Measurements from ENCODE around the gene PI4KA. TPM values are rescaled to one million over a fixed set of nuclear protein-coding genes. Genes with fewer than 3 reads are reported as not detected.

PI4KA gene
- total RNA-seq, 2 experiments from 2014 or later = 84.5 to 99.6 TPM

GRCh38 chr22:20785415-20785814, 73.2 kb downstream of the PI4KA start:
- CTCF ChIA-PET = interaction anchor here (0.7 to 4.6 kb wide), 9 partner anchors 8 to 1949 kb away, joined by 3 to 30 read pairs (median 6); partner anchors contain the start of gene SERPIND1
- Mint-ChIP-seq H3K4me1 (peaks cover 14% of the 10 kb centered on the region), H3K27ac (no peak overlapping the region), H3K9me3 (ENCODE audit: low read depth) (no peaks in the 10 kb centered on the region), H3K4me3 (no peak overlapping the region), H3K36me3 (peaks cover 1% of the 10 kb centered on the region), H3K27me3 (no peaks in the 10 kb centered on the region)
- ATAC-seq (no peak), DNase-seq (no peak)

- Mint-ChIP-seq H3K9me3 (ENCODE audit: low read depth) (no peaks in the 10 kb centered on the region), H3K27me3 (no peaks in the 10 kb centered on the region), H3K36me3 (peaks cover 1% of the 10 kb centered on the region), H3K4me1 (peaks cover 14% of the 10 kb centered on the region), H3K27ac (no peak overlapping the region), H3K4me3 (no peak overlapping the region)
- DNase-seq = peak; percentile 72
- CTCF ChIA-PET = interaction anchor here (0.6 to 4.6 kb wide), 26 partner anchors 8 to 366 kb away, joined by 3 to 30 read pairs (median 4); partner anchors contain the start of genes MED15 and SERPIND1
- ATAC-seq = peak; percentile 78
Observed at GRCh38 chr22:20783844-20784723, 74.5 kb downstream of the PI4KA start.

- H3K4me3 Mint-ChIP-seq = no peak overlapping the region
- CTCF ChIA-PET = interaction anchor here (0.7 to 4.6 kb wide), 12 partner anchors 10 to 365 kb away, joined by 3 to 30 read pairs (median 4); partner anchors contain the start of genes MED15 and SERPIND1
- no peak overlapping the region for H3K27ac Mint-ChIP-seq
- no peaks in the 10 kb centered on the region for H3K27me3 Mint-ChIP-seq
- H3K4me1 Mint-ChIP-seq = peaks cover 14% of the 10 kb centered on the region
- peaks cover 1% of the 10 kb centered on the region for H3K36me3 Mint-ChIP-seq
- ATAC-seq = no peak
- DNase-seq = no peak
- H3K9me3 Mint-ChIP-seq (ENCODE audit: low read depth) = no peaks in the 10 kb centered on the region
Observed at GRCh38 chr22:20783300-20783673, 75.3 kb downstream of the PI4KA start.

- H3K4me3 Mint-ChIP-seq = no peak overlapping the region
- no peaks in the 10 kb centered on the region for H3K36me3 Mint-ChIP-seq
- H3K9me3 Mint-ChIP-seq (ENCODE audit: low read depth) = no peaks in the 10 kb centered on the region
- DNase-seq = no peak
- CTCF ChIA-PET = interaction anchor here (0.7 to 4.6 kb wide), 10 partner anchors 11 to 365 kb away, joined by 3 to 30 read pairs (median 4); partner anchors contain the start of genes MED15 and SERPIND1
- no peaks in the 10 kb centered on the region for H3K27me3 Mint-ChIP-seq
- no peak overlapping the region for H3K27ac Mint-ChIP-seq
- ATAC-seq = no peak
- peaks cover 14% of the 10 kb centered on the region for H3K4me1 Mint-ChIP-seq
Observed at GRCh38 chr22:20782596-20783299, 75.9 kb downstream of the PI4KA start.

GRCh38 chr22:20782083-20782482, 76.5 kb downstream of the PI4KA start:
- no peaks in the 10 kb centered on the region for H3K27me3 Mint-ChIP-seq
- H3K4me3 Mint-ChIP-seq = no peak overlapping the region
- ATAC-seq = no peak
- CTCF ChIA-PET = interaction anchor here (1.0 to 4.6 kb wide), 5 partner anchors 10 to 364 kb away, joined by 3 to 30 read pairs (median 5); partner anchors contain the start of gene SERPIND1
- no peaks in the 10 kb centered on the region for H3K36me3 Mint-ChIP-seq
- peaks cover 14% of the 10 kb centered on the region for H3K4me1 Mint-ChIP-seq
- H3K27ac Mint-ChIP-seq = no peak overlapping the region
- DNase-seq = no peak
- H3K9me3 Mint-ChIP-seq (ENCODE audit: low read depth) = no peaks in the 10 kb centered on the region

- CTCF ChIA-PET = interaction anchor here (1.0 to 4.6 kb wide), 3 partner anchors 9 to 77 kb away, joined by 3 to 30 read pairs (median 3); partner anchors contain the start of gene SERPIND1
- ATAC-seq (peak; percentile 61), DNase-seq (peak; percentile 54)
- no peak overlapping the region for H3K27ac Mint-ChIP-seq
- H3K27me3 Mint-ChIP-seq = no peaks in the 10 kb centered on the region
- peaks cover 14% of the 10 kb centered on the region for H3K4me1 Mint-ChIP-seq
- H3K9me3 Mint-ChIP-seq (ENCODE audit: low read depth) = no peaks in the 10 kb centered on the region
- H3K4me3 Mint-ChIP-seq = no peak overlapping the region
- no peaks in the 10 kb centered on the region for H3K36me3 Mint-ChIP-seq
Observed at GRCh38 chr22:20781272-20781990, 77.2 kb downstream of the PI4KA start.

GRCh38 chr22:20779818-20780158, 78.8 kb downstream of the PI4KA start:
- Mint-ChIP-seq H3K27me3 (no peaks in the 10 kb centered on the region), H3K36me3 (no peaks in the 10 kb centered on the region), H3K9me3 (ENCODE audit: low read depth) (no peaks in the 10 kb centered on the region), H3K27ac (no peak overlapping the region), H3K4me1 (peaks cover 14% of the 10 kb centered on the region), H3K4me3 (no peak overlapping the region)
- CTCF ChIA-PET = interaction anchor here (0.6 to 2.3 kb wide), 3 partner anchors 9 to 45 kb away, joined by 3 to 5 read pairs (median 3); no protein-coding TSS in a partner anchor
- DNase-seq (no peak), ATAC-seq (no peak)

GRCh38 chr22:20779014-20779817, 79.4 kb downstream of the PI4KA start:
- ATAC-seq = no peak
- Mint-ChIP-seq H3K4me3 (no peak overlapping the region), H3K36me3 (no peaks in the 10 kb centered on the region), H3K9me3 (ENCODE audit: low read depth) (no peaks in the 10 kb centered on the region), H3K27me3 (no peaks in the 10 kb centered on the region), H3K27ac (no peak overlapping the region), H3K4me1 (peaks cover 14% of the 10 kb centered on the region)
- CTCF ChIA-PET = interaction anchor here (0.6 to 2.3 kb wide), 4 partner anchors 8 to 46 kb away, joined by 3 to 5 read pairs (median 3); no protein-coding TSS in a partner anchor
- DNase-seq = no peak

GRCh38 chr22:20777420-20778177, 81.0 kb downstream of the PI4KA start:
- no peak overlapping the region for H3K4me3 Mint-ChIP-seq
- peaks cover 14% of the 10 kb centered on the region for H3K4me1 Mint-ChIP-seq
- H3K9me3 Mint-ChIP-seq (ENCODE audit: low read depth) = no peaks in the 10 kb centered on the region
- CTCF ChIA-PET = interaction anchor here (1.0 to 1.5 kb wide), 2 partner anchors 9 to 11 kb away, joined by 3 read pairs; no protein-coding TSS in a partner anchor
- DNase-seq (no peak), ATAC-seq (no peak)
- H3K36me3 Mint-ChIP-seq = no peaks in the 10 kb centered on the region
- H3K27ac Mint-ChIP-seq = no peak overlapping the region
- H3K27me3 Mint-ChIP-seq = no peaks in the 10 kb centered on the region

GRCh38 chr22:20776624-20777405, 81.8 kb downstream of the PI4KA start:
- no peak for ATAC-seq
- no peaks in the 10 kb centered on the region for H3K9me3 Mint-ChIP-seq (ENCODE audit: low read depth)
- no peaks in the 10 kb centered on the region for H3K27me3 Mint-ChIP-seq
- no peak overlapping the region for H3K4me3 Mint-ChIP-seq
- H3K27ac Mint-ChIP-seq = no peak overlapping the region
- CTCF ChIA-PET = interaction anchor here (1.0 kb wide), 1 partner anchor 10 kb away, joined by 3 read pairs; no protein-coding TSS in a partner anchor
- H3K4me1 Mint-ChIP-seq = peaks cover 11% of the 10 kb centered on the region
- no peaks in the 10 kb centered on the region for H3K36me3 Mint-ChIP-seq
- no peak for DNase-seq

GRCh38 chr22:20775342-20775895, 83.2 kb downstream of the PI4KA start:
- Mint-ChIP-seq H3K4me1 (no peaks in the 10 kb centered on the region), H3K27me3 (no peaks in the 10 kb centered on the region), H3K27ac (no peak overlapping the region), H3K36me3 (no peaks in the 10 kb centered on the region), H3K9me3 (ENCODE audit: low read depth) (no peaks in the 10 kb centered on the region), H3K4me3 (no peak overlapping the region)
- no peak for DNase-seq
- CTCF ChIA-PET = interaction anchor here (1.1 kb wide), 1 partner anchor 9 kb away, joined by 5 read pairs; no protein-coding TSS in a partner anchor
- no peak for ATAC-seq
